AG04449 (cell line): Measurements from ENCODE around the gene SVIP.

Experiments used
- CTCF ChIA-PET: fragments of 350-600 bp; formaldehyde crosslinking; extraction: SDS; loops from one replicate; lab custom pipeline; 2021; ENCODE audit warnings: antibody characterized with exemption; lab: Yijun Ruan, JAX
- POLR2A ChIA-PET: fragments of 400-600, 350-600 bp; formaldehyde crosslinking; extraction: SDS; loops from one replicate; lab custom pipeline; 2020; ENCODE audit warnings: antibody characterized with exemption, inconsistent platforms; lab: Yijun Ruan, JAX
- DNase-seq: peaks from one replicate; pipeline ENCODE4 v3.0.0-alpha.2; 2010; ENCODE audit warnings: low read depth, low spot score
- H3K4me3 ChIP-seq: 2 replicates; pipeline ENCODE4 v1.5.1; 2011; ENCODE audit warnings: low read depth, mild to moderate bottlenecking, control low read depth, low read length
- TF ChIP-seq, protein P1 (sequence below): IDR thresholded peaks from one replicate; pipeline ENCODE4 v1.5.1; 2011; ENCODE audit warnings: mild to moderate bottlenecking, moderate library complexity, low read length, control low read depth, inconsistent platforms; ENCODE audit not compliant: insufficient read depth; ENCODE audit errors: missing control alignments

SVIP gene

DNA sequence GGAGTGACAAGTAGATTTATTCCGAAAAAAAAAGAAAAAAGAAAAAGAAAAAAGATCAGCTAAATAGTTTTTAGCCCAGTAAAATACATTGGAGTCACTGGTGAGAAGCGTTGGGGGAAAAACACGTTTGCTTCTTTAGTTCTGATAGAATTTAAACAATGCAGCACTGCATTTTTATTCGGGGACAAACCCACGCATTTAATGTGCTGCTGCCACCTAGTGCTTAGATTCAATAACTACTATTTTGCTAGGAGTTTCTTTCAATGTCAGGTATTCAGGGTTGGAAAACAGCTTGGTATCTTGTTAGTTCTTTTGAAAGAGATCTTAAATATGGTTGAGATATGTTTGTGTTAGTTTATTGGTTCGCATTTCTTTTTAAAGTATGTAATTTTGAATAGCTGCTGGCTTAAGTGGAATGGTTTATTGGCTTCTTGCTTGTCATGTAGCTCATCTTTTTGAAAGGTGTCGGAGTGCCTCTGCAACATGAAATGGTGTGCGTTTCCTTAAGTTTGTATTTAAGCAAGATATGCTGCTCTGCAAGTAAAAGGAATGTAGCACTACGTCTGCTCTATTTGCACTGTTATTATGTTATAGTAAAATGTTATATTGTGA, 41.9 kb downstream of the SVIP start:
- peak; percentile 14 for DNase-seq
- POLR2A ChIA-PET: no interaction called here
- TF ChIP-seq, protein P1, sequence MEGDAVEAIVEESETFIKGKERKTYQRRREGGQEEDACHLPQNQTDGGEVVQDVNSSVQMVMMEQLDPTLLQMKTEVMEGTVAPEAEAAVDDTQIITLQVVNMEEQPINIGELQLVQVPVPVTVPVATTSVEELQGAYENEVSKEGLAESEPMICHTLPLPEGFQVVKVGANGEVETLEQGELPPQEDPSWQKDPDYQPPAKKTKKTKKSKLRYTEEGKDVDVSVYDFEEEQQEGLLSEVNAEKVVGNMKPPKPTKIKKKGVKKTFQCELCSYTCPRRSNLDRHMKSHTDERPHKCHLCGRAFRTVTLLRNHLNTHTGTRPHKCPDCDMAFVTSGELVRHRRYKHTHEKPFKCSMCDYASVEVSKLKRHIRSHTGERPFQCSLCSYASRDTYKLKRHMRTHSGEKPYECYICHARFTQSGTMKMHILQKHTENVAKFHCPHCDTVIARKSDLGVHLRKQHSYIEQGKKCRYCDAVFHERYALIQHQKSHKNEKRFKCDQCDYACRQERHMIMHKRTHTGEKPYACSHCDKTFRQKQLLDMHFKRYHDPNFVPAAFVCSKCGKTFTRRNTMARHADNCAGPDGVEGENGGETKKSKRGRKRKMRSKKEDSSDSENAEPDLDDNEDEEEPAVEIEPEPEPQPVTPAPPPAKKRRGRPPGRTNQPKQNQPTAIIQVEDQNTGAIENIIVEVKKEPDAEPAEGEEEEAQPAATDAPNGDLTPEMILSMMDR: peak; percentile 54
- H3K4me3 ChIP-seq: no peak overlapping the region
- CTCF ChIA-PET: interaction anchor here (0.7 to 3.7 kb wide), 25 partner anchors 8 to 544 kb away, joined by 3 to 36 read pairs (median 4); partner anchors contain the start of gene SVIP

DNA sequence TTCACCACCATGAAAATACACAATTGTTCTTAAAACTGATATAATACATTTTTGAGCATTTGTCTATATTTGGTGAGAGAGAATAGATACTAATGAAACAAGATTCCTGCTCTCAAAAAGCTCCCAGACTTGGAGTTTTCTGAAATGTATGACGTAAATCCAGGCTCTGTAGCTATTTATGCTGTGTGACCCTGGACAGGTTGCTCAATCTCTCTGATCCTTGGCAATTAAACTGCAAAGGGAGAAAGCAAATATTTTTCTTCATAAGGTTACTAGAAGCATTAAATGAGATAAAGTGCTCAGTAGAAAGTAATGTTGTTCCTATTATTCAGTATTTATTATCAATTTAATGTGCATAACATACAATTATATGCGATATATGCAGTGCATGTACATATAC, 42.5 kb downstream of the SVIP start:
- CTCF ChIA-PET: interaction anchor here (0.9 to 3.7 kb wide), 18 partner anchors 10 to 542 kb away, joined by 3 to 36 read pairs (median 6); partner anchors contain the start of gene SVIP
- DNase-seq: no peak
- POLR2A ChIA-PET: interaction anchor here (0.5 kb wide), 1 partner anchor 1984 kb away, joined by 3 read pairs; no protein-coding TSS in a partner anchor
- TF ChIP-seq, protein P1: no peak
- H3K4me3 ChIP-seq: no peak overlapping the region

DNA sequence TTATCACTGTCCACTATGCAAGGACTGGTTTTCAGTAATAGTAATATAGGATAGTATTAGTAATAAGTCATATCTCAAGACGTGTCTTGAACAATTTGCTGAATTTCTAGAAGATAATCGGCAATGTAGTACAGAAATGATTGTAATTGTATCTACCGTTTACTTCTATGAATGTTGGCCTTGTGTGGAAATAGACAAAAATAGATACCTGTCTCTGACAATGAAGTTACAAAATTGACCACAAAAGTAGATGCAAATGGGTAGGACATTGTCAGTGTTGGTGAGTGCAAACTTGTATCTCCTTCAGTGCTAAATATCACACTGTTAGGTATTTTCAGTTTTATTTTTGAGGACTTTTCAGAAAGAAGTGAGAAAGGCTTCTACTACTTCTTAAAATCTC, 43.1 kb downstream of the SVIP start:
- DNase-seq: no peak
- H3K4me3 ChIP-seq: no peak overlapping the region
- POLR2A ChIA-PET: interaction anchor here (0.5 kb wide), 1 partner anchor 1985 kb away, joined by 3 read pairs; no protein-coding TSS in a partner anchor
- TF ChIP-seq, protein P1: no peak
- CTCF ChIA-PET: interaction anchor here (1.7 to 3.7 kb wide), 8 partner anchors 9 to 542 kb away, joined by 5 to 36 read pairs (median 8); no protein-coding TSS in a partner anchor

DNA sequence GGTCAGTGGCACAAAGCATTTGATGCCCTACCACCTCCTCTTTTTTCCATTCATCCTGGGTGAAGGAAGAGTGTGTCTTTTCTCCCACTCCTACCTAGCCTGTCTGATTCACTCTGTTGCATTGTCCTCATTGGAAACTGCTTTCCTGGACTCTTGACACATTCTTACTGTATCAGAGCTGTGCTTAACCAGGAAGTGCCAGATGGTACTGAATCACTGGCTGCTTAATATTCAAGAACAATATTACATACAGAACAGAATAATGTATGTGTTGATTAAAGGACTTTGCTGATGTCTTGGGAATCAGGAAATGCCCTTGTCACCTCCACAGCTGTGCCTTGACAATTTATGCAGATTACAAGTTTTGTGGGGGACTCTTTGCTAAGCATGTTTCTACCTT, 44.4 kb downstream of the SVIP start:
- DNase-seq: no peak
- ChIA-PET POLR2A (no interaction called here), CTCF (interaction anchor here (3.7 kb wide), 1 partner anchor 449 kb away, joined by 36 read pairs; no protein-coding TSS in a partner anchor)
- H3K4me3 ChIP-seq: no peak overlapping the region
- TF ChIP-seq, protein P1: no peak

DNA sequence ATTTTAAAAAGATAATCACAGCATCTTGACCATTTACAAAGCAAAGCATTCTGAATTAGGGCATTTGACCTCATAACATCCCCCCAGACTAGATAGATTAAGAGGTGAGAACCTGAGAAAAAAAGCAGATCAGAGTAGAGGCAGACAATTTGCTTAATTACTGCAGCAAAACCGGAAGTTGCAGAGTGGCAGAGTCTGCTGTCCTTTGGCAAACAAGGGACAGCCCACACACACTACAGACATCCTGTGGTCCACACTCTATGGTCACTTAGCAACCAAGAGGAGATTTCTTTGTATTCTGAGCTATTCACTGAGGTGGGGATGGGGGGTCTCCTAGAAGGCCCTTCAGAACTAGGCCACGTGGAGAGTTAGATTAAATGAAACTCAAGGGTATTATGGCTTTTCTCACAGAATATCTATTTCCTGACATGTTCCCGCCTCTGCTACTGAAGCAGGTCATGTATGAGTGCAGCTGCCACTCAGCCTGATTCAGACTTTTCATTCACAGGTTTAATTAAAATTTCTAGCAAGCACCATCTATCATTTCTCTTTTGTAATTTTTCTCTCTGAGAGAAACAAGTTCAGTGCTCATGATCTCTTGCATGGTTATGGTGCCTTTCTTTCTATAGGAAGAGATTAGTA, 48.5 kb downstream of the SVIP start:
- CTCF ChIA-PET: interaction anchor here (1.4 kb wide), 1 partner anchor 445 kb away, joined by 3 read pairs; no protein-coding TSS in a partner anchor
- POLR2A ChIA-PET: no interaction called here
- DNase-seq: no peak
- no peak overlapping the region for H3K4me3 ChIP-seq
- TF ChIP-seq, protein P1: no peak

DNA sequence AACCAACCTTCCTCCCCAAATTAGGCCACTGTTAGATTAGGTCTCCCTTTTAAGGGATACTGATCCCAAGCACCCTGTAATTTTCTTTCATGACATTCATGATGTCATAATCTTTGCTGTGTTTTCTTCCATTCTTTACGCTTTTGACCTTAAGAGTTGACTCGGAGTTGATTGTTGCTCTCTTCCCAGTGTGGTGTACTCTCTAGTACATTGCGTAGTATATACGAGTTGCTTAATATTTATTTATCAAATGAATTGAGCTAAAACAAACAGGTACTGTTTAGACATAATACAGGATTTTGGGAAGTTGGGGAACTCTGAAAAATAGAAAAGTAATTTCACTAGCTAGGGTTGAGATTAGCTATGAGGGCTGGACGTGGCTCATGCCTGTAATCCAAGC, 49.8 kb downstream of the SVIP start:
- CTCF ChIA-PET: no interaction called here
- POLR2A ChIA-PET: no interaction called here
- DNase-seq: no peak
- TF ChIP-seq, protein P1: no peak
- no peak overlapping the region for H3K4me3 ChIP-seq
